Natural killer cell (primary cell): ENCODE results near the gene HSPB2. TPM values are rescaled to one million over a fixed set of nuclear protein-coding genes. Genes with fewer than 3 reads are reported as not detected.

Experiments used
- ATAC-seq, 3 donors: fragments of 150-1000 bp in 2 of 3; fragments of 200-7000 bp in 1 of 3; cut with Tn5 transposase; 1 replicate in 1 of 3; 2 replicates in 2 of 3; pipeline ENCODE4 v1.10.0; 2021; ENCODE audit warnings: mild to moderate bottlenecking in 2 of 3, moderate library complexity in 2 of 3
- DNase-seq, 2 donors: peaks; one replicate each; pipeline versions ENCODE4 v3.0.0 to v3.0.0-alpha.2; 2013 to 2021; ENCODE audit warnings: mixed read lengths in 1 of 2
- H3K27ac ChIP-seq: one replicate; pipeline ENCODE4 v1.5.1; 2013; ENCODE audit warnings: mild to moderate bottlenecking, low read length
- H3K27me3 ChIP-seq: one replicate; pipeline ENCODE4 v1.6.1; 2013; ENCODE audit warnings: low read length; ENCODE audit not compliant: control insufficient read depth, insufficient read depth
- H3K36me3 ChIP-seq: one replicate; pipeline ENCODE4 v1.6.1; 2013; ENCODE audit warnings: low read length; ENCODE audit not compliant: control insufficient read depth, insufficient read depth
- H3K4me1 ChIP-seq: one replicate; pipeline ENCODE4 v1.6.1; 2013; ENCODE audit warnings: low read length; ENCODE audit not compliant: control insufficient read depth, insufficient read depth
- H3K4me3 ChIP-seq: one replicate; pipeline ENCODE4 v1.5.1; 2013; ENCODE audit warnings: low read length
- H3K9me3 ChIP-seq: one replicate; pipeline ENCODE4 v1.6.1; 2013; ENCODE audit warnings: low read length; ENCODE audit not compliant: control insufficient read depth, insufficient read depth
- H3K27ac Mint-ChIP-seq, 2 donors: one replicate each; pipeline ENCODE4 v1.8.0; 2022; ENCODE audit warnings: mild to moderate bottlenecking in 2 of 2, mixed read lengths in 2 of 2, moderate library complexity in 1 of 2
- H3K27me3 Mint-ChIP-seq, 2 donors: one replicate each; pipeline ENCODE4 v1.8.0; 2022; ENCODE audit warnings: low read depth in 2 of 2, mixed read lengths in 2 of 2
- H3K36me3 Mint-ChIP-seq: one replicate; pipeline ENCODE4 v1.8.0; 2022; ENCODE audit warnings: mixed read lengths
- H3K4me1 Mint-ChIP-seq, 2 donors: one replicate each; pipeline ENCODE4 v1.8.0; 2022; ENCODE audit warnings: mixed read lengths in 2 of 2
- H3K4me3 Mint-ChIP-seq: one replicate; pipeline ENCODE4 v1.8.0; 2022; ENCODE audit warnings: mild to moderate bottlenecking, moderate library complexity, mixed read lengths
- H3K9me3 Mint-ChIP-seq, 2 donors: one replicate each; pipeline ENCODE4 v1.8.0; 2022; ENCODE audit warnings: mixed read lengths in 2 of 2
- WGBS: methylation state at CpG from one replicate; pipeline ENCODE4 v1.1.7; 2013; ENCODE audit warnings: missing lambda C conversion rate; ENCODE audit not compliant: insufficient coverage; 5-methylcytosine and 5-hydroxymethylcytosine counted together
- intact Hi-C: fragments of 100-400 bp; cut with micrococcal nuclease; formaldehyde crosslinking; loops from one replicate; pipeline ENCODE4 v1.14.2; 2022
- total RNA-seq, 4 donors: library from RNA; stranded (reverse); fragments of 120-200 nt in 1 of 4; gene quantifications; one replicate each; pipeline versions ENCODE4 v1.2.3 to v1.2.4, GENCODE V29; 2013 to 2022
- TF ChIP-seq, protein P1 (sequence below): fragments of 200-600 bp; IDR thresholded peaks from one replicate; pipeline ENCODE4 v1.8.0; 2022; ENCODE audit warnings: antibody characterized with exemption

HSPB2 gene
- total RNA-seq, 3 donors from 2014 or later (not counting 1 experiment from before 2014, with no cell fraction given), result not detected

DNA sequence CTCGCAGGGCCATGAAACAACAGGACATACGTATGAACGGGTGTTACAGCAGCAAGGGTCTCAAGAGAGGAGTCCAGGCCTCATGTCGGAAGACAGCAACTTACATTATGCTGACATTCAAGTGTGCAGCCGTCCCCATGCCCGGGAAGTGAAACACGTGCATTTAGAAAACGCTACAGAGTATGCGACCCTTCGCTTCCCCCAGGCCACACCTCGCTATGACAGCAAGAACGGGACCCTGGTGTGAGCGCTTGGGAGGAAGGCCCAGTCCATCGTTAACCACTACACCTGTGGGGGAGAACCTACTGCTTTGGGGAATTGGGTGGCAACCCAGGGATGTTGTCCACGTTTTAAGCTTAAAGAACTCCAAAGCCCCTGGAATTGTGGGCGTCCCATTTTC is 13.4 kb downstream of the HSPB2 start:
- no peaks in the 10 kb centered on the region for H3K27me3 ChIP-seq
- H3K36me3 ChIP-seq, result no peaks in the 10 kb centered on the region
- H3K27ac ChIP-seq, result peak overlapping the region; percentile 82
- no peaks in the 10 kb centered on the region for H3K9me3 ChIP-seq
- 99% methylated on average over 16 of the region's 16 CpGs for WGBS
- Mint-ChIP-seq H3K36me3 (no peaks in the 10 kb centered on the region), H3K27me3 (peaks cover 9 to 18% of the 10 kb centered on the region in 2 donors), H3K27ac (peak overlapping the region; percentile 79 to 94), H3K9me3 (no peaks in the 10 kb centered on the region), H3K4me3 (peak overlapping the region; percentile 69), H3K4me1 (peaks cover 5 to 18% of the 10 kb centered on the region in 2 donors)
- H3K4me1 ChIP-seq, result peaks cover 15% of the 10 kb centered on the region
- ATAC-seq (no peak), DNase-seq (peak in 1 of 2 donors; percentile 17)
- TF ChIP-seq, protein P1, sequence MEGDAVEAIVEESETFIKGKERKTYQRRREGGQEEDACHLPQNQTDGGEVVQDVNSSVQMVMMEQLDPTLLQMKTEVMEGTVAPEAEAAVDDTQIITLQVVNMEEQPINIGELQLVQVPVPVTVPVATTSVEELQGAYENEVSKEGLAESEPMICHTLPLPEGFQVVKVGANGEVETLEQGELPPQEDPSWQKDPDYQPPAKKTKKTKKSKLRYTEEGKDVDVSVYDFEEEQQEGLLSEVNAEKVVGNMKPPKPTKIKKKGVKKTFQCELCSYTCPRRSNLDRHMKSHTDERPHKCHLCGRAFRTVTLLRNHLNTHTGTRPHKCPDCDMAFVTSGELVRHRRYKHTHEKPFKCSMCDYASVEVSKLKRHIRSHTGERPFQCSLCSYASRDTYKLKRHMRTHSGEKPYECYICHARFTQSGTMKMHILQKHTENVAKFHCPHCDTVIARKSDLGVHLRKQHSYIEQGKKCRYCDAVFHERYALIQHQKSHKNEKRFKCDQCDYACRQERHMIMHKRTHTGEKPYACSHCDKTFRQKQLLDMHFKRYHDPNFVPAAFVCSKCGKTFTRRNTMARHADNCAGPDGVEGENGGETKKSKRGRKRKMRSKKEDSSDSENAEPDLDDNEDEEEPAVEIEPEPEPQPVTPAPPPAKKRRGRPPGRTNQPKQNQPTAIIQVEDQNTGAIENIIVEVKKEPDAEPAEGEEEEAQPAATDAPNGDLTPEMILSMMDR, result no peak
- H3K4me3 ChIP-seq, result no peak overlapping the region
- intact Hi-C loops, result loop anchor here (1.0 to 2.0 kb wide), 3 partner anchors 47 to 161 kb away; partner anchors contain the start of genes CFAP68, DLAT, FDXACB1 and SDHD

DNA sequence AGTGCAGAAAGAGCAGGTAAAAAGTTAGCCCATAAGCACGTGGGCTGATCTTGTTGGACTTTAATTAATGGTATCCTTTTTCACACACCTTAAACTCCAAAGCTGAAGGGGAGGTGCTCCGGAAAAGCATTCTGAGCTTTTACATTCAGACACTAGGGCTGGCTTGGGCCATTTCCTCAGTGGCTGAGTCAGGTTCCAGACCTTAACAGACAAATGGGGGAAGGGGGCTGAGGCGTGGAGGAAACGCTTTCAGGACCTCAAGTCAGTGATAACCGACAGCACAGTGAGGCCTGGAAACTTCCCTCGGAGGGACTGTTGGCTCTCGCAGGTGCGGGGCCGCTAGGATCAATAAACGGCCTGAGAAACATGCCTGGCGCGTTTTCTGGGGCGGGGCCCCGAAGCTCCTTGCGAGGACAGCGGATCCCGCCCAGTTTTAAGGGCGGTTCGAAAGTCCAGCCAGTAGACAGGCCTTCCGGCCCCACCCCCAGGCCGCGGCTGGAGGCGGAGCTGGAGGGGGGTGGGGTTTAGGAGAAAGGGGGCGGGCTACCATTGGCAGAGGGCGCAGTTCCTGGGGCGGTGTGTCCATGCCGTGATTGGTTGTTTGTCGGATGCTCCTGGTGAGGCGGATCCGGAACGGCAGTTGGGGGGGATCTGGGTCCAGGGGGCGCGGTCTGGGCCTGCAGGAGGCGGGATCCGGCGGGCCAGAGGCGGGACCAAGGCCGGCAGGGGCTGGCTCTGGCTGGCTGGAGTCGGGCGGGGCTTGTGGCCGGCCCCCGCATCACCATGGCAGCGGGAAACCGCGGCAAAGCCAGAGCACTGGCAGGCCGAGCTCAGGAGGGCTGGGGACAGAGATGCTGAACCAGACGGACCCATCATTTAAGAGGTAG is 14.2 kb downstream of the HSPB2 start:
- H3K4me3 ChIP-seq, result peak overlapping the region; percentile 46
- no peaks in the 10 kb centered on the region for H3K27me3 ChIP-seq
- peaks cover 15% of the 10 kb centered on the region for H3K4me1 ChIP-seq
- H3K36me3 Mint-ChIP-seq, result no peaks in the 10 kb centered on the region
- peak overlapping the region; percentile 79 to 94 for H3K27ac Mint-ChIP-seq
- peaks cover 8 to 18% of the 10 kb centered on the region in 2 donors for H3K27me3 Mint-ChIP-seq
- WGBS, result under 1% methylated on average over 46 of the region's 47 CpGs
- H3K9me3 Mint-ChIP-seq, result no peaks in the 10 kb centered on the region
- intact Hi-C loops, result loop anchor here (1.0 to 2.0 kb wide), 3 partner anchors 47 to 160 kb away; partner anchors contain the start of genes CFAP68, DLAT, FDXACB1 and SDHD
- H3K4me3 Mint-ChIP-seq, result peak overlapping the region; percentile 88
- H3K27ac ChIP-seq, result peak overlapping the region; percentile 82
- H3K4me1 Mint-ChIP-seq, result peaks cover 5 to 18% of the 10 kb centered on the region in 2 donors
- H3K36me3 ChIP-seq, result no peaks in the 10 kb centered on the region
- ATAC-seq (peak; percentile 88 to 96 (median 89)), DNase-seq (peak; percentile 96 to 97)
- H3K9me3 ChIP-seq, result no peaks in the 10 kb centered on the region
- TF ChIP-seq, protein P1, result no peak

- H3K9me3 Mint-ChIP-seq, result no peaks in the 10 kb centered on the region
- no peak overlapping the region for H3K4me3 Mint-ChIP-seq
- H3K27me3 Mint-ChIP-seq, result no peaks in the 10 kb centered on the region
- Histone ChIP-seq H3K27ac (no peak overlapping the region), H3K4me3 (no peak overlapping the region), H3K27me3 (no peaks in the 10 kb centered on the region), H3K9me3 (no peaks in the 10 kb centered on the region), H3K36me3 (no peaks in the 10 kb centered on the region), H3K4me1 (peaks cover 18% of the 10 kb centered on the region)
- DNase-seq (no peak), ATAC-seq (no peak)
- WGBS, result 87% methylated on average over 3 of the region's 4 CpGs
- H3K36me3 Mint-ChIP-seq, result no peaks in the 10 kb centered on the region
- TF ChIP-seq, protein P1, result no peak
- peaks cover 9 to 28% of the 10 kb centered on the region in 2 donors for H3K4me1 Mint-ChIP-seq
- intact Hi-C loops, result loop anchor here (5.0 kb wide), 1 partner anchor 352 kb away; no protein-coding TSS in a partner anchor
- H3K27ac Mint-ChIP-seq, result no peak overlapping the region
These were observed 17.9 kb downstream of the HSPB2 start for GRCh38 chr11:111930472-111930871.
